ENCODE measurements around the gene RGS16. TPM values are rescaled to one million over a fixed set of nuclear protein-coding genes. Genes with fewer than 3 reads are reported as not detected.

Gene RGS16
- total and polyA plus RNA-seq, 9 of the 15 experiments (the other 6 are each of a cell fraction or from before 2014, with no cell fraction given) = 0.07 to 0.55 (median 0.36) TPM

GRCh38 chr1:182588500-182589396 is 15.4 kb downstream of the RGS16 start, which contains the start of gene RNASEL (continued):
- TF ChIP-seq CREB3L1 (IDR thresholded peaks at IDR 0.05; ENCODE audit: borderline replicate concordance, low read depth) = 0 out of 2 replicates have a peak, but pooled peaks have one; percentile 28
- TF ChIP-seq ZBTB12 (CRISPR knock-in tag; IDR thresholded peaks at IDR 0.05) = peak; percentile 49; the same call in 1 of the 2 replicates
- 0 out of 2 replicates have a peak, but pooled peaks have one; percentile 15 for TF ChIP-seq GABPB1 (CRISPR knock-in tag; IDR thresholded peaks at IDR 0.05)
- TF ChIP-seq, protein P1, sequence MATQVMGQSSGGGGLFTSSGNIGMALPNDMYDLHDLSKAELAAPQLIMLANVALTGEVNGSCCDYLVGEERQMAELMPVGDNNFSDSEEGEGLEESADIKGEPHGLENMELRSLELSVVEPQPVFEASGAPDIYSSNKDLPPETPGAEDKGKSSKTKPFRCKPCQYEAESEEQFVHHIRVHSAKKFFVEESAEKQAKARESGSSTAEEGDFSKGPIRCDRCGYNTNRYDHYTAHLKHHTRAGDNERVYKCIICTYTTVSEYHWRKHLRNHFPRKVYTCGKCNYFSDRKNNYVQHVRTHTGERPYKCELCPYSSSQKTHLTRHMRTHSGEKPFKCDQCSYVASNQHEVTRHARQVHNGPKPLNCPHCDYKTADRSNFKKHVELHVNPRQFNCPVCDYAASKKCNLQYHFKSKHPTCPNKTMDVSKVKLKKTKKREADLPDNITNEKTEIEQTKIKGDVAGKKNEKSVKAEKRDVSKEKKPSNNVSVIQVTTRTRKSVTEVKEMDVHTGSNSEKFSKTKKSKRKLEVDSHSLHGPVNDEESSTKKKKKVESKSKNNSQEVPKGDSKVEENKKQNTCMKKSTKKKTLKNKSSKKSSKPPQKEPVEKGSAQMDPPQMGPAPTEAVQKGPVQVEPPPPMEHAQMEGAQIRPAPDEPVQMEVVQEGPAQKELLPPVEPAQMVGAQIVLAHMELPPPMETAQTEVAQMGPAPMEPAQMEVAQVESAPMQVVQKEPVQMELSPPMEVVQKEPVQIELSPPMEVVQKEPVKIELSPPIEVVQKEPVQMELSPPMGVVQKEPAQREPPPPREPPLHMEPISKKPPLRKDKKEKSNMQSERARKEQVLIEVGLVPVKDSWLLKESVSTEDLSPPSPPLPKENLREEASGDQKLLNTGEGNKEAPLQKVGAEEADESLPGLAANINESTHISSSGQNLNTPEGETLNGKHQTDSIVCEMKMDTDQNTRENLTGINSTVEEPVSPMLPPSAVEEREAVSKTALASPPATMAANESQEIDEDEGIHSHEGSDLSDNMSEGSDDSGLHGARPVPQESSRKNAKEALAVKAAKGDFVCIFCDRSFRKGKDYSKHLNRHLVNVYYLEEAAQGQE (IDR thresholded peaks at IDR 0.05; ENCODE audit: borderline replicate concordance) = 0 out of 2 replicates have a peak, but pooled peaks have one; percentile 7
- TF ChIP-seq, protein P1 (CRISPR knock-in tag; IDR thresholded peaks at IDR 0.05; ENCODE audit: low read depth) = peak; percentile 56; the same call in 1 of the 2 replicates
- TF ChIP-seq E2F6 (IDR thresholded peaks at IDR 0.05; ENCODE audit: borderline replicate concordance in 1 of 2, extremely low read depth in 1 of 2, insufficient read depth in 1 of 2, insufficient read length in 1 of 2, low read depth in 1 of 2, low read length in 1 of 2, poor library complexity in 1 of 2, severe bottlenecking in 1 of 2) = peak in 1 of 2 experiments; percentile 65
- peak; percentile 81 for TF ChIP-seq CEBPB (tag; IDR thresholded peaks at IDR 0.05)
- 0 out of 2 replicates have a peak, but pooled peaks have one; percentile 30 for TF ChIP-seq ZNF444 (CRISPR knock-in tag; IDR thresholded peaks at IDR 0.05)
- no peak for TF ChIP-seq ILK (tag; IDR thresholded peaks at IDR 0.05; ENCODE audit: borderline replicate concordance, low read depth)
- 0 out of 2 replicates have a peak, but pooled peaks have one; percentile 16 for TF ChIP-seq HLTF (IDR thresholded peaks at IDR 0.05)

Data from K562 (cell line).